ENCODE measurements around the gene THOC5. TPM values are rescaled to one million over a fixed set of nuclear protein-coding genes. Genes with fewer than 3 reads are reported as not detected.
A peak's percentile ranks its signal among the peaks of the same experiment; 100 is the strongest.

Gene THOC5
- total RNA-seq, 1 donor from 2014 or later: 30.1 TPM

DNA sequence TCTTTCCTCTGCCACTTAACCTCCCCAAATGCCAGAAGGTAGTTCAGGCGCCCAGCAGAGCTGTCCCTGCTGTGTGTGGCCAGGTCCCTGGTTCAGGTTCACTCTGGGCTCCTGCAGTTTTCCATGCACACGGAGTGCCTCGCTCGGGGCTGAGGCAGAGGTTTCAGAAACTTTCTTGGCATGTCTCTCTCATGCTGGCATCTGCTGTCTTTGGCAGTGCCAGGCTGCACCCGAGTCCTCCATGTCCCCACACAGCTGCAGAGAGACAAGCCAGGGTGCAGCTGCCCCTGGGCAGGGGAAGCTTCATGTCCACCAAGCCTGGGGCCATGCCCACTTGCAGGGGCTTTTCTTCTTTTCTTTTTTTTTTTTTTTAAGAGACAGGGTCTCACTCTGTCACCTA, 80.6 kb downstream of the THOC5 start:
- ATAC-seq: no peak

DNA sequence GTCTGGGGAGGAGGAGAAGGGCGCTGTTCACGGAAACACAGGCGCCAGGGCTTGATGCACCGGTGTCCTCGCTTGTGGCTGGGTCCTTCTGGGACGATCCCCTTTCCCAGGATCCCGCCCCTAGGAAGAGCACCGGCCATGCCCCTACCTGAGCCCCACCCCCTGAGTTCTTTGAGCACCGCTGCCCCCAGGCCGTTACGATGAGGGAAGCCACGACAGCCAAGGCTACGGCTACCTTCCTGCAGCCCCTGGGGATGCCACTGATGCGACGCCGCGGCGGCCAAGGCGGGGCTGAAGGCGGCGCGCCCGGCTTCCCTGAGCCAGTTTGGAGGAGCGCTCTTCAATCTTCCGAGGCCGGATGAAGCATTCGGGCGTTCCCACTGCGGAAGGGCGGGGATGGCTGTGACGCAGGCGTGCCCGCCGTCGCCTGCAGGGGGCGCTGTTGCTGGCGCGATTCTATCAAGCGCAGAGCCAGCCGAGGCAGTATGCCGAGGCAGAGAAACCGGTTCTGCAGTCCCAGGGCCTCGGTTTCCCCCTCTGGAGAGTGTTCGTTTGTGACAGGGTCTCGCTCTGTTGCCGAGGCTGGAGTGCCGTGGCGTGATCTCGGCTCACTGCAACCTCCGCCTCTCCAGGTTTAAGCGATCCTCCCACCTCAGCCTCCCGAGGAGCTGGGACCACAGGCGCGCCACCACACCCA, 83.2 kb downstream of the THOC5 start:
- ATAC-seq: peak; percentile 85

DNA sequence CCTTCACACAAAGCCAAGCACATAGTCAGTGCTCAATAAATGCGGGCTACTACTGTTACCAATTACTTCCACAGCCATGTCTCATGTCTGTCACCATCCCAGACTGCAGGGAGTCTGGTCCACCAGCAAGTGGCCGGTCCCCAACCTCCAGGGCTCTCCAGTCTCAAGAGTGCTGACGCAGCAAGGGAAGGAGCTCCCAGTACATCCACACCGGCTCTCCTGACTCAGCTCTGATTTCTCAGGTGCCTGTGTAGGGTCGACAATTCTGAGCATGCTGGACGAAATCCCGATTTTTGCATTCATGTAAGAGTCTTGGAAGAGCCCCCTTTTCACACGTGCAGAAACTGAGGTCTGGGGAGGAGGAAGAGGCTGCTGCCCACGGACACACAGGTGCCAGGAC, 83.8 kb downstream of the THOC5 start:
- ATAC-seq: peak; percentile 11

DNA sequence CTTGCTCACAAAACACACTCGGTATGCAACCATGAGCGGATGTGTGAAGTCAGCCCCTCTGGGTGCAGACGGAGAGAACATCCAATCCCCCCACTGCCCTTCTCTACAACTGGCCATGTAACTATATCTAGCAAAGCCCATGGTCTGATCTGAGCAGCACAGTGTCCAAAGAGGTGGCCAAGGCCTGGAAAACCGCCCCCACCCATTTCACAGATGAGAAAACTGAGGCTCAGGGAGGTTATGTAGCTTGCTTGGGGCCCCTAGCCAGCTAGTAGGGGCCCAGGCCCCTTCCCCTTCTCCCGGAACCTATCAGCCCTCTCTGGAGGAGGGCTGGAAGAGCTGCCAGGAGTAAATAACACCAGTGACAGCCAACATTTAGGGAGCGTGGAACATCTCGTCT, 89.0 kb downstream of the THOC5 start:
- ATAC-seq: no peak

DNA sequence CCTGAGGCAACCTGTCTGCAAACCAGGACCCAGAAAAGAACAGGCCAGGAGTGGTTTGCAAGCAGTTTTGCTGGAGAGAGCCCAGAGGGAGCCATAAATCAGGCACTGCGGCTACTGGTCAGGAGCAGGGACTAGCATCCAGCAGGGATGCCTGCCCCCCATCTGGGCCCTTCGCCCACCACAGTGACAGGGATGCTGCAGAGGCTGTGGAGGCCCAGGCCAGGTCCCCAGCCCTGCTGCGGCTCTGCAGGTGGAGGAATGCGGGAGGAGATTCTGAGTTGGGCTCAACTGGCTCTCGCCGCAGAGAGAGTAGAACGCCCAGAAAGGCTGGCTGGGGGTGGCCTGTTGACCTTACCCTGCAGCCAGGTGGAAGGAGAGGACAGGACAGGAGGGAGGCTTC, 89.9 kb downstream of the THOC5 start:
- ATAC-seq: no peak

DNA sequence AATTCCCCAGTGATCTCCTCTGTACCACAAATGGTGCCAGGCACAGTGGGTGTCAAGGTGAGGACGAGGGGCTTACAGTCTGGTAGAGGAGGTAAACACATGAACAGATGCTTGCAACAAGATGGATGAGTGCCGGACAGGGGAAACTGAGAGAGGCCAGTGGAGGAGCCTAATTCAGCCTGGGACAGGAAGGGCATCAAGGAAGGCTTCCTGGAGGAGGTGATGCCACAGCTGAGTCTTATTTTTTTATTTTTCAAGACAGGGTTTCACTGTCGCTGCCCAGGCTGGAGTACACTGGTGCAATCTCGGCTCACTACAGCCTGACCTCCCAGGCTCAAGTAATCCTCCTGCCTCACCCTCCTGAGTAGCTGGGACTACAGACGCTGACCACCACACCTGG, 92.3 kb downstream of the THOC5 start:
- no peak for ATAC-seq

DNA sequence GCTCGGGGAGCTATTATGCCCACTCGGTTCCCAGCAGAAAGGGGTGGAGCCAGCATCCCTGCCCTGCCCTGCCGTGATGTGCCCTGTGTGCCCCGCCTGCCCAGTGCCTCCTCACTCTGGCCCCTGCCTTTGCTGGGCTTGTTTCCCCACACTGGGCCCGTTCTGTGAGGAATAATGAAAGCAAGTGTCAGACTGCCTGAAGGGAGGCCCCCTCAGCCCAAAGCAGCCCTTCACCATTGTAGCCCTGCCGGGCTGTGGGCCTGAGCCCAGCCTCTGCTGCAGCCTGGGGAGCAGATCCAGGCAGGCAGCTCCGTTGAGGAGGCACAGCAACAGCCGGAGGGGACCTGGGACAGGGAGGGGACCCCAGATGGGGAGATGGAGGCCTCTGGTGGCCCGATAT, 93.8 kb downstream of the THOC5 start:
- peak; percentile 10 for ATAC-seq

DNA sequence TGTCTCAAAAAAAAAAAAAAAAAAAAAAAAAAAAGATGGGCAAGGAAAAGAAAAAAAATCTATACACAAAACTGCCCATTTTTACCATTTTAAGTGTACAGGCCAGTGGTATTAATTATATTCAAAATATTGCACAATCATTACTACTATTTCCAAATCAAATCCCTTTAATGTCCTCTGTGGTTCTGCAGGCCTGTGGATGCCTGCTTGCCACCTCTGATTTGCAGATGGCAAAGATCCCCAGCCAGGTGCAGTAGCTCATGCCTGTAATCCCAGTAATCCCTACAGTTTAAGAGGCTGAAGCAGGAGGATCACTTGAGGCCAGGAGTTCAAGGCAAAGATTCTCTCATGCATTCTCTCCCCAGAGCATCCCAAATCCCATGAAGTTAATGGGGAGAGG, 95.0 kb downstream of the THOC5 start:
- peak; percentile 50 for ATAC-seq

DNA sequence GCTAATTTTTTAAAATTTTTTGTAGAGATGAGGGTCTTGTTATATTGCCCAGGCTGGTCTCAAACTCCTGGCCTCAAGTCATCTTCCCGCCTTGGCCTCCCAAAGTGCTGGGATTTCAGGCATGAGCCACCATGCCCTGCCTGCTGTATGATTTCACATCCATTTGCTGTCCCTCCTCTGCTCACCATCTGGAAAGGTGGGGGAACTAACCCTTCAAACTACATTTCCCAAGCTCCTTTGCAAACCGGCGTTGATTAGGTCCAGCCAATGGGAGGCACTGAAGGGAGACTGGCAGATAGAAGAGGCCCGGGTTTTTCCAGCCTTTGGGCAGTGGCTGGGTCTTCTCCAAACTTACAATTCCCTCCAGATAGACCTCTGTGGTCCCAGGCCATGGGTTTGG, 95.8 kb downstream of the THOC5 start:
- ATAC-seq: peak; percentile 33

DNA sequence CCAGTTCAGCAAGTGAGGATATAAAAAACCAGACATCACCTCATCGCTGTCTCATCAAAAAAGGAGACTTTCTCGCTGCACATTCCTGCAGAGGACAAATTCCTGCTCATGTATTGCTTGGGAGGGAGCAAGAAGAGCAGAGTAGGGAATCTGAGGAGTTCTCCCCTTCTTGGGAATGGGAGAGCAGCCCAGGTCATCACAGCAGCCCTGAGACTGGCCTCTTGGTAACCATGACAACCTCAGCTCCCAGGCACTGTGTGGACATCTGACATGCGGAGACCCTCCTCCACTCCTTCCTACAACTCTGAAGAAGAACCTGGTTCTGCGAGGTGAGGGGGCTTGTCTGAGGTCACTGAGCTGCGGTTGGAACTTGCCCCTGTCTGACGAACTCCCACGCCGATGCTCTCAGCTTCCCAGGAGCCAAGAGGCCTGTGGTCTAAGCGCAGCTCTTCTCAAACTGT, 97.3 kb downstream of the THOC5 start:
- ATAC-seq: no peak

Other genes with a start within 250 kb of the THOC5 start
- gene GAS2L1, start 247.1 kb downstream of the THOC5 start, total RNA-seq: 27.7 TPM
- 0.88 TPM for gene RASL10A, start 238.1 kb downstream of the THOC5 start, total RNA-seq
- 80.8 TPM for gene AP1B1, start 165.2 kb downstream of the THOC5 start, total RNA-seq
- not detected for gene RFPL1, start 115.2 kb downstream of the THOC5 start, total RNA-seq
- not detected for gene NEFH, start 73.5 kb downstream of the THOC5 start, total RNA-seq
- 39.0 TPM for gene NIPSNAP1, start 27.4 kb upstream of the THOC5 start, total RNA-seq
- gene NF2, start 49.9 kb upstream of the THOC5 start, total RNA-seq: 32.3 TPM
- not detected for gene CABP7, start 166.2 kb upstream of the THOC5 start, total RNA-seq
- gene ZMAT5, start 213.2 kb upstream of the THOC5 start, total RNA-seq: 21.1 TPM
- 96.0 TPM for gene UQCR10, start 213.6 kb upstream of the THOC5 start, total RNA-seq